ENCODE measurements around the gene RTL1. TPM values are rescaled to one million over a fixed set of nuclear protein-coding genes. Genes with fewer than 3 reads are reported as not detected.

Gene RTL1
- total and polyA plus RNA-seq, 8 donors, result not detected

- H3K36me3 ChIP-seq, result no peaks in the 10 kb centered on the region
- no peak for DNase-seq
- no peak overlapping the region for H3K27ac ChIP-seq
- intact Hi-C loops (cut with DNase I; ENCODE audit: low total_unique reads), result no loop called here
- no peak overlapping the region for H3K4me3 ChIP-seq
- H3K9me3 ChIP-seq, result no peaks in the 10 kb centered on the region
- no peak for TF ChIP-seq CTCF (IDR thresholded peaks at IDR 0.05)
- TF ChIP-seq POLR2AphosphoS5 (IDR thresholded peaks at IDR 0.05), result no peak
- no peak for TF ChIP-seq EP300 (IDR thresholded peaks at IDR 0.05)
- TF ChIP-seq POLR2A (IDR thresholded peaks at IDR 0.05), result no peak
- WGBS, 5 donors, result 73 to 84% (median 81%) methylated on average over 18 of the region's 18 CpGs
- peaks cover 0 to 27% (median 0%) of the 10 kb centered on the region in 3 donors for H3K27me3 ChIP-seq
- no peaks in the 10 kb centered on the region for H3K4me1 ChIP-seq
Measured at GRCh38 chr14:100855256-100855930, 48.1 kb downstream of the RTL1 start.

- no peak for TF ChIP-seq EP300 (IDR thresholded peaks at IDR 0.05)
- TF ChIP-seq CTCF (IDR thresholded peaks at IDR 0.05), result no peak
- TF ChIP-seq POLR2A (IDR thresholded peaks at IDR 0.05), result no peak
- no peak for TF ChIP-seq POLR2AphosphoS5 (IDR thresholded peaks at IDR 0.05)
- no peaks in the 10 kb centered on the region for H3K9me3 ChIP-seq
- peaks cover 0 to 17% (median 0%) of the 10 kb centered on the region in 3 donors for H3K27me3 ChIP-seq
- WGBS, 5 donors, result 87 to 96% (median 94%) methylated on average over 4 to 5 of the region's 5 CpGs
- intact Hi-C loops (cut with DNase I; ENCODE audit: low total_unique reads), result no loop called here
- no peak overlapping the region for H3K4me3 ChIP-seq
- no peak for DNase-seq
- no peaks in the 10 kb centered on the region for H3K36me3 ChIP-seq
- H3K27ac ChIP-seq, result no peak overlapping the region
- no peaks in the 10 kb centered on the region for H3K4me1 ChIP-seq
Measured at GRCh38 chr14:100854435-100854834, 49.1 kb downstream of the RTL1 start.

GRCh38 chr14:100851946-100852620 lies 51.4 kb downstream of the RTL1 start:
- no peak overlapping the region for H3K4me3 ChIP-seq
- WGBS, 5 donors, result 69 to 85% (median 81%) methylated on average over 14 of the region's 14 CpGs
- TF ChIP-seq POLR2AphosphoS5 (IDR thresholded peaks at IDR 0.05), result no peak
- intact Hi-C loops (cut with DNase I; ENCODE audit: low total_unique reads), result no loop called here
- H3K27me3 ChIP-seq, result no peaks in the 10 kb centered on the region
- no peak overlapping the region for H3K27ac ChIP-seq
- H3K9me3 ChIP-seq, result no peaks in the 10 kb centered on the region
- H3K4me1 ChIP-seq, result no peaks in the 10 kb centered on the region
- H3K36me3 ChIP-seq, result no peaks in the 10 kb centered on the region
- DNase-seq, result no peak

GRCh38 chr14:100851586-100851916 lies 52.0 kb downstream of the RTL1 start:
- H3K4me3 ChIP-seq, result no peak overlapping the region
- 84 to 92% (median 88%) methylated on average over 13 of the region's 13 CpGs for WGBS, 5 donors
- no peaks in the 10 kb centered on the region for H3K9me3 ChIP-seq
- TF ChIP-seq EP300 (IDR thresholded peaks at IDR 0.05), result no peak
- TF ChIP-seq POLR2A (IDR thresholded peaks at IDR 0.05), result no peak
- no peak for TF ChIP-seq POLR2AphosphoS5 (IDR thresholded peaks at IDR 0.05)
- TF ChIP-seq CTCF (IDR thresholded peaks at IDR 0.05), result no peak
- H3K4me1 ChIP-seq, result no peaks in the 10 kb centered on the region
- no peak overlapping the region for H3K27ac ChIP-seq
- no peak for DNase-seq
- H3K36me3 ChIP-seq, result no peaks in the 10 kb centered on the region
- no peaks in the 10 kb centered on the region for H3K27me3 ChIP-seq
- intact Hi-C loops (cut with DNase I; ENCODE audit: low total_unique reads), result no loop called here

Measured in stomach (tissue), 9 donors.